ENCODE results near the gene CROCC2.

Gene CROCC2

GRCh38 chr2:240996161-240996833 lies 90.2 kb downstream of the CROCC2 start:
- FAIRE-seq: no peak

GRCh38 chr2:240996834-240997140 lies 90.7 kb downstream of the CROCC2 start:
- no peak for FAIRE-seq
- DNase-seq (ENCODE audit: insufficient read length, low spot score): no peak

More at GRCh38 chr2:240996161-240996833, 90.2 kb downstream of the CROCC2 start:
- no peak for DNase-seq (ENCODE audit: insufficient read length, low spot score)

GRCh38 chr2:240997141-240997855 lies 91.2 kb downstream of the CROCC2 start:
- FAIRE-seq (no peak), DNase-seq (ENCODE audit: insufficient read length, low spot score) (no peak)

GRCh38 chr2:240997856-240998705 lies 91.9 kb downstream of the CROCC2 start, which contains the start of gene SNED1:
Gene SNED1 (plus strand): TSS chr2:240998618. CDS start chr2:240998838, 220 bp downstream.
- peak; percentile 77 for DNase-seq (ENCODE audit: insufficient read length, low spot score)
- no peak for FAIRE-seq

GRCh38 chr2:240998706-240998994 lies 92.5 kb downstream of the CROCC2 start:
- DNase-seq (ENCODE audit: insufficient read length, low spot score): no peak
- FAIRE-seq: no peak

- FAIRE-seq: no peak
Observed at GRCh38 chr2:240998995-240999791, 93.1 kb downstream of the CROCC2 start.

GRCh38 chr2:240999873-241000541 lies 93.9 kb downstream of the CROCC2 start:
- DNase-seq (ENCODE audit: insufficient read length, low spot score) (no peak), FAIRE-seq (no peak)

More at GRCh38 chr2:240998995-240999791, 93.1 kb downstream of the CROCC2 start:
- DNase-seq (ENCODE audit: insufficient read length, low spot score): no peak

- DNase-seq (ENCODE audit: insufficient read length, low spot score) (no peak), FAIRE-seq (no peak)
Observed at GRCh38 chr2:241000831-241001321, 94.7 kb downstream of the CROCC2 start.

GRCh38 chr2:241001413-241002274 lies 95.5 kb downstream of the CROCC2 start:
- FAIRE-seq (no peak), DNase-seq (ENCODE audit: insufficient read length, low spot score) (no peak)

- FAIRE-seq: no peak
Observed at GRCh38 chr2:241002275-241003046, 96.3 kb downstream of the CROCC2 start.

GRCh38 chr2:241003047-241003360 lies 96.9 kb downstream of the CROCC2 start:
- no peak for DNase-seq (ENCODE audit: insufficient read length, low spot score)
- FAIRE-seq: no peak

More at GRCh38 chr2:241002275-241003046, 96.3 kb downstream of the CROCC2 start:
- DNase-seq (ENCODE audit: insufficient read length, low spot score): no peak

- no peak for FAIRE-seq
- no peak for DNase-seq (ENCODE audit: insufficient read length, low spot score)
Observed at GRCh38 chr2:241003369-241003768, 97.2 kb downstream of the CROCC2 start.

- FAIRE-seq (no peak), DNase-seq (ENCODE audit: insufficient read length, low spot score) (no peak)
Observed at GRCh38 chr2:241003830-241004564, 97.9 kb downstream of the CROCC2 start.

- FAIRE-seq (no peak), DNase-seq (ENCODE audit: insufficient read length, low spot score) (no peak)
Observed at GRCh38 chr2:241005569-241005968, 99.4 kb downstream of the CROCC2 start.

- DNase-seq (ENCODE audit: insufficient read length, low spot score): no peak
- no peak for FAIRE-seq
Observed at GRCh38 chr2:241006412-241006811, 100.3 kb downstream of the CROCC2 start.

GRCh38 chr2:241007111-241007510 lies 101.0 kb downstream of the CROCC2 start:
- FAIRE-seq (no peak), DNase-seq (ENCODE audit: insufficient read length, low spot score) (no peak)

- FAIRE-seq: no peak
- DNase-seq (ENCODE audit: insufficient read length, low spot score): no peak
Observed at GRCh38 chr2:241007880-241008710, 102.0 kb downstream of the CROCC2 start.

Measured in GM19239 (cell line).